Natural killer cell (primary cell): ENCODE data around the gene HTR7. TPM values are rescaled to one million over a fixed set of nuclear protein-coding genes. Genes with fewer than 3 reads are reported as not detected.

Experiments
- ATAC-seq, 3 donors: fragments of 150-1000 bp in 2 of 3; fragments of 200-7000 bp in 1 of 3; cut with Tn5 transposase; 1 replicate in 1 of 3; 2 replicates in 2 of 3; pipeline ENCODE4 v1.10.0; 2021; ENCODE audit warnings: mild to moderate bottlenecking in 2 of 3, moderate library complexity in 2 of 3
- DNase-seq, 2 donors: peaks; one replicate each; pipeline versions ENCODE4 v3.0.0 to v3.0.0-alpha.2; 2013 to 2021; ENCODE audit warnings: mixed read lengths in 1 of 2
- H3K27ac ChIP-seq: one replicate; pipeline ENCODE4 v1.5.1; 2013; ENCODE audit warnings: mild to moderate bottlenecking, low read length
- H3K27me3 ChIP-seq: one replicate; pipeline ENCODE4 v1.6.1; 2013; ENCODE audit warnings: low read length; ENCODE audit not compliant: control insufficient read depth, insufficient read depth
- H3K36me3 ChIP-seq: one replicate; pipeline ENCODE4 v1.6.1; 2013; ENCODE audit warnings: low read length; ENCODE audit not compliant: control insufficient read depth, insufficient read depth
- H3K4me1 ChIP-seq: one replicate; pipeline ENCODE4 v1.6.1; 2013; ENCODE audit warnings: low read length; ENCODE audit not compliant: control insufficient read depth, insufficient read depth
- H3K4me3 ChIP-seq: one replicate; pipeline ENCODE4 v1.5.1; 2013; ENCODE audit warnings: low read length
- H3K9me3 ChIP-seq: one replicate; pipeline ENCODE4 v1.6.1; 2013; ENCODE audit warnings: low read length; ENCODE audit not compliant: control insufficient read depth, insufficient read depth
- H3K27ac Mint-ChIP-seq, 2 donors: one replicate each; pipeline ENCODE4 v1.8.0; 2022; ENCODE audit warnings: mild to moderate bottlenecking in 2 of 2, mixed read lengths in 2 of 2, moderate library complexity in 1 of 2
- H3K27me3 Mint-ChIP-seq, 2 donors: one replicate each; pipeline ENCODE4 v1.8.0; 2022; ENCODE audit warnings: low read depth in 2 of 2, mixed read lengths in 2 of 2
- H3K36me3 Mint-ChIP-seq: one replicate; pipeline ENCODE4 v1.8.0; 2022; ENCODE audit warnings: mixed read lengths
- H3K4me1 Mint-ChIP-seq, 2 donors: one replicate each; pipeline ENCODE4 v1.8.0; 2022; ENCODE audit warnings: mixed read lengths in 2 of 2
- H3K4me3 Mint-ChIP-seq: one replicate; pipeline ENCODE4 v1.8.0; 2022; ENCODE audit warnings: mild to moderate bottlenecking, moderate library complexity, mixed read lengths
- H3K9me3 Mint-ChIP-seq, 2 donors: one replicate each; pipeline ENCODE4 v1.8.0; 2022; ENCODE audit warnings: mixed read lengths in 2 of 2
- CTCF ChIP-seq: fragments of 200-600 bp; IDR thresholded peaks from one replicate; pipeline ENCODE4 v1.8.0; 2022; ENCODE audit warnings: antibody characterized with exemption
- WGBS: methylation state at CpG from one replicate; pipeline ENCODE4 v1.1.7; 2013; ENCODE audit warnings: missing lambda C conversion rate; ENCODE audit not compliant: insufficient coverage; 5-methylcytosine and 5-hydroxymethylcytosine counted together
- intact Hi-C: fragments of 100-400 bp; cut with micrococcal nuclease; formaldehyde crosslinking; loops from one replicate; pipeline ENCODE4 v1.14.2; 2022
- total RNA-seq, 4 donors: library from RNA; stranded (reverse); fragments of 120-200 nt in 1 of 4; gene quantifications; one replicate each; pipeline versions ENCODE4 v1.2.3 to v1.2.4, GENCODE V29; 2013 to 2022

HTR7 gene
- total RNA-seq, 3 donors from 2014 or later (not counting 1 experiment from before 2014, with no cell fraction given), result 0.11 to 0.20 TPM; not detected in 1

- intact Hi-C loops, result no loop called here
- Histone ChIP-seq H3K4me3 (no peak overlapping the region), H3K27me3 (no peaks in the 10 kb centered on the region), H3K36me3 (peaks cover 43% of the 10 kb centered on the region), H3K27ac (no peak overlapping the region), H3K9me3 (no peaks in the 10 kb centered on the region), H3K4me1 (no peaks in the 10 kb centered on the region)
- H3K27ac Mint-ChIP-seq, result no peak overlapping the region
- peaks cover 4 to 5% of the 10 kb centered on the region in 2 donors for H3K4me1 Mint-ChIP-seq
- TF ChIP-seq CTCF, result no peak
- H3K27me3 Mint-ChIP-seq, result no peaks in the 10 kb centered on the region
- H3K4me3 Mint-ChIP-seq, result no peak overlapping the region
- ATAC-seq (no peak), DNase-seq (no peak)
- H3K36me3 Mint-ChIP-seq, result peaks cover 44% of the 10 kb centered on the region
- no peaks in the 10 kb centered on the region for H3K9me3 Mint-ChIP-seq
- WGBS, result 94% methylated on average over 3 of the region's 3 CpGs
These were observed 35.4 kb upstream of the HTR7 start for GRCh38 chr10:90893190-90893589.

- H3K27me3 Mint-ChIP-seq, result no peaks in the 10 kb centered on the region
- no peaks in the 10 kb centered on the region for H3K27me3 ChIP-seq
- H3K4me3 Mint-ChIP-seq, result no peak overlapping the region
- DNase-seq, result no peak
- ATAC-seq, result no peak
- peaks cover 57% of the 10 kb centered on the region for H3K36me3 ChIP-seq
- no peaks in the 10 kb centered on the region for H3K4me1 ChIP-seq
- H3K36me3 Mint-ChIP-seq, result peaks cover 54% of the 10 kb centered on the region
- H3K27ac ChIP-seq, result no peak overlapping the region
- H3K4me1 Mint-ChIP-seq, result no peaks in the 10 kb centered on the region
- H3K9me3 ChIP-seq, result no peaks in the 10 kb centered on the region
- intact Hi-C loops, result no loop called here
- WGBS, result no CpG with 5 or more reads among the region's 2 CpGs
- no peak overlapping the region for H3K4me3 ChIP-seq
- no peak for TF ChIP-seq CTCF
- H3K9me3 Mint-ChIP-seq, result no peaks in the 10 kb centered on the region
- no peak overlapping the region for H3K27ac Mint-ChIP-seq
These were observed 32.5 kb upstream of the HTR7 start for GRCh38 chr10:90890347-90890746.

GRCh38 chr10:90889636-90890035 lies 31.8 kb upstream of the HTR7 start:
- WGBS, result no CpG with 5 or more reads among the region's 1 CpG
- no peaks in the 10 kb centered on the region for H3K27me3 ChIP-seq
- H3K4me3 ChIP-seq, result no peak overlapping the region
- Mint-ChIP-seq H3K27me3 (no peaks in the 10 kb centered on the region), H3K27ac (no peak overlapping the region), H3K36me3 (peaks cover 53% of the 10 kb centered on the region), H3K4me3 (no peak overlapping the region), H3K9me3 (no peaks in the 10 kb centered on the region), H3K4me1 (no peaks in the 10 kb centered on the region)
- no peaks in the 10 kb centered on the region for H3K4me1 ChIP-seq
- DNase-seq, result no peak
- H3K36me3 ChIP-seq, result peaks cover 62% of the 10 kb centered on the region
- no peak for TF ChIP-seq CTCF
- intact Hi-C loops, result no loop called here
- no peaks in the 10 kb centered on the region for H3K9me3 ChIP-seq
- no peak overlapping the region for H3K27ac ChIP-seq
- no peak for ATAC-seq

- ATAC-seq (no peak), DNase-seq (no peak)
- Mint-ChIP-seq H3K36me3 (peaks cover 51% of the 10 kb centered on the region), H3K4me3 (no peak overlapping the region), H3K9me3 (no peaks in the 10 kb centered on the region), H3K27me3 (no peaks in the 10 kb centered on the region), H3K27ac (no peak overlapping the region), H3K4me1 (no peaks in the 10 kb centered on the region)
- intact Hi-C loops, result no loop called here
- Histone ChIP-seq H3K4me1 (no peaks in the 10 kb centered on the region), H3K27me3 (no peaks in the 10 kb centered on the region), H3K27ac (no peak overlapping the region), H3K9me3 (no peaks in the 10 kb centered on the region), H3K36me3 (peaks cover 63% of the 10 kb centered on the region), H3K4me3 (no peak overlapping the region)
- WGBS, result 98% methylated on average over 4 of the region's 6 CpGs
- no peak for TF ChIP-seq CTCF
These were observed 30.5 kb upstream of the HTR7 start for GRCh38 chr10:90888387-90888786.
